HG03460 (cell line): ENCODE data around the gene ATP13A3.

ENCODE experiments used
- ATAC-seq: cut with Tn5 transposase; IDR thresholded peaks from one replicate; pipeline ENCODE4 v1.9.1; 2021; ENCODE audit not compliant: unreplicated experiment

The ATP13A3 gene

DNA sequence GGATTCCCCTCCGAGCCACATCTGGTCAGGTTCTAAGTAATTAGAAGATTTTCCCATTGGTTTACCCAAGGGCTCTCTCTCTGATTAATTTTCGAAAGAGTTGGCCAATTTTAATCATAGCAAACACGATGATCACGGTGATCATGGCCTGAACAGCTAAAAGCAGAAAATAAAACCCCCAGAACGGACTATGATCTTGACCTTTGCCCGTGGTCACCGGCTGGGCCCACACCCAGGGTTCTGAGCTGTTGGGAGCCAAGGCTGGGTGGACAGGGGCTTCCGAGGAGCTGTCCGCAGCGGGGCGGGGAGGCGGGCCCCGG is 90.3 kb downstream of the ATP13A3 start:
- no peak for ATAC-seq

GRCh38 chr3:194395778-194396538 is 90.8 kb downstream of the ATP13A3 start:
- no peak for ATAC-seq

DNA sequence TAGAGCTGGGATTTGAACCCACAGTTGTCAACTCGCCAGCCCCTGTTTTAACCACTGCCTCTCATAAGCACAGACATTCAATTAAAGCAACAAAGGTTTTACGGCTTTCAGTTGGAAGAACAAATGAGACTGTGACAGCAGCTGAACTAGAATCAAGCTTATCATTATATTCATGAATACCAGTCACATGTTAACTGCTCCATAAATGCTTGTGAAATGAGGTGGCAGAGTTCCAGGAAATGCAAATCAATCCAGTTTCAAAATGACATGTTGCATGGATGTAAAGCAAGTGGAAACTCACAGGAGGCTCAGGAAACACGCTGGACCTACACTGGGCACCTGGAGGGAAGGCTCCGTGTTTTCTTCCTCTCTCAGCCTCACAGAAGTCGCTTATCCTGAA is 91.6 kb downstream of the ATP13A3 start:
- ATAC-seq: no peak

DNA sequence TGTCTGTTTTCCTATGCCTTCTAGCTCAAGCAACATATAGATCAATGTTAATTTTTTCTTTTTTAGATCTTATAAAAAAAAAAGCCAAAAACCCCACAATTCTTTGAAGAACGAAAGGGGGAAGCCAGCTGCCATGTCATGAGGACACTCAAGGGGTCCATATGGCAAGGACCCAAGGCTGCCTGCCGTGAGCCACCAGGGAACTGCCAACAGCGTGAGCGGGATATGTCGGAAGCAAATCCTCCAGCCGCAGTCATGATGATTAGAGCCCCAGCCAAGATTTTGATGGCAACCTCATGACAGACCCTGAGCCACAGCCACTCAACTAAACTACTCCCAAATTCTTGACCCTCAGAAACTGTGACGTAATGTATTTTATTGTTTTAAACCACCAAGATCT is 94.2 kb downstream of the ATP13A3 start:
- no peak for ATAC-seq

GRCh38 chr3:194390835-194391234 is 96.0 kb downstream of the ATP13A3 start:
- no peak for ATAC-seq

- ATAC-seq: no peak
Observed at GRCh38 chr3:194389269-194389668, 97.5 kb downstream of the ATP13A3 start.

DNA sequence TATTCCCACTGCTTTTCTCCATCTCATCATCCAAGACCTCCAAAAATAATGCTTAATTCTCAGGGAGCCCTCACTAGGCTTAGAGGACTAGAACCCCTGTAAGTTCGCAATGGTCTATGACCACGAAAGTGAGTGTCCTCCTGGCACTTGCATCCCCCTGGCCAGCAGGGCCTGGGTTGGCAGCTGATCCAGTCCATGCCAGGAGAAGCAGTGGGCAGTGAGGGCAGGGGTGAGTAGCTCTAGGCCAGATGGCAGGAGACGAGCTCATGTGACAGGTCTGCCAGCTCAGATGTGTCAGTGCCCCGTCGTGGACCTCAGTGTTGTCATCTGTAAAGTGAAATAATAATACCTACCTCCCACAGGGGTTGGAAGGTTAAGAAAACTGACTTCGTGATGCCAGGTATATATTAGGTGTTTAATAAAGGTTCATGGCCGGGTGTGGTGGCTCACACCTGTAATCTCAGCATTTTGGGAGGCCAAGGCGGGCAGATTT is 98.8 kb downstream of the ATP13A3 start:
- ATAC-seq: no peak

DNA sequence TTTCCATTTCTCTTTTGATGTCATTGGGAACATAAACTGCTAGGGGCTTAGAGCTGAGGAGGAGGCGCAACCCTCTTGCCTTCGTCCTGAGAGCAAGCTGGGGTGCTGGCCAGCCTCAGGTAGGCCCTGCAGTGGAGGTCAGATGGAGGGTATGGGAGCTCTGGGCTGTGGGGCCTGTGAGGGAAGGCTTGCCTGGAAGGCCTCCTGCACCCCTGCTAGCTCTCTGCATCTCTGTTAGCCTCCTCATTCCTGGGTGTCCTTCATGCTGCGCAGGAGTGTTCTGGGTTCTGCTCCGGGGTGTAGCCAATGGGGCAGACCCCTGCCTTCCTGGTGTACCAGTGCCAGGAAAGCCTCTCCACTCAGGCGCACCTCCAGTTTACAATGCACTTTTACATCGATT is 99.5 kb downstream of the ATP13A3 start:
- ATAC-seq: no peak

DNA sequence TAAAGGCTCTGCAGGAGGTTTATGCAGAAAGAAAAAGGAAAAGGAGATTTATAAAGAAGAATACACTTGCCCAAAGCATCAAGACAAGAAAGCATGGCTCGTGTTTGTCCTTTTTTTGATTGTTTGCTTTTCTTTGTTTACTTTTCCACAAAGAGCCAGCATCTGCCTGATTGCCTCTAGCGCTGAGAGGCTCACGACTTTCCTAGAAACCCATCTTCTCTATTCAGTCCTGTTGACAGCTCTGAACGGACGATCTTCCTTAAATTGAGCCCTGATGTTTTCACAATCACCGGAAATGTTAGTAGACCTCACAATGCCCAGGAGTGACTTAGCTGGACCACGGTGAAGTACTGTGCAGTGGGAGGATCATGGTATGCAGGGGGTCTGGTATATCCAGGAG is 100.2 kb downstream of the ATP13A3 start:
- ATAC-seq: no peak

GRCh38 chr3:194386066-194386465 is 100.7 kb downstream of the ATP13A3 start:
- ATAC-seq: no peak

DNA sequence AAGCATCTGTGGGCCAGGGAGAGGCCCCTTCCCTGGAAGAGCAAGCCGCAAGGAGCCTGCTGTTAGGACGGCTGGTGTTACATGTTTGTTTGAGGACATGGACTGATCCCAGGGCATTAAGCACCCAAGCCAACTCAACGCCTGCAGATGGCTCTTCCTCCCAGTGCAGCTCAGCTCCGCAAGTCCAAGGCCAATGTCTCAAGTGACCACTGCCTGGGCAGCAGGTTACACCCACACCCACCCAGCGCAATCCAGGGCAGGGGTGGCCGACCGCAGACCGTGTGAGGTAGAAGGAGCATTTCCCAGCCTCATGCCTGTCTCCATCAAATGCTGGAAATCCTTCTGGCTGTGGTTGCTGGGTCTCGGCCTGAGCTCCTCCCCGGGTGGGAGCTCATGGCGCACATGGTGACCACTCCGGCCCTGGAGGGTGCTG is 102.2 kb downstream of the ATP13A3 start:
- no peak for ATAC-seq

GRCh38 chr3:194384156-194384555 is 102.6 kb downstream of the ATP13A3 start:
- no peak for ATAC-seq

- ATAC-seq: no peak
Observed at GRCh38 chr3:194383276-194383940, 103.4 kb downstream of the ATP13A3 start.

DNA sequence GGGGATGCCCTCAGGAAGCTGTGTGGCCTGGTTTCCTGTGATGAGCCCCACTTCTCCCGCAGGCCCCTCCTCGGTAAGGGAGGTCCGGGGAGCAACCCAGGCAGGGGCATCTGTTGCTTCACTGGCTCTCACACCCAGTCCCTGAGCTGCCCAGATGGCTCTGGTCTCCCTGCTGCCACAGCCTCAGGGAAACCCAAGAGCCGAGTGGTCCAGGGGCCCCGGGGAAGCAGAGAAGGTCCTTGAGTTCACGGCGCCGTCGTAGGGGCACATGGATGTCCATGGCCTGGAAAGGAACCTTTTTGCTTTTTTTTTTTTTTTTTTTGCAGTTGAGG is 103.9 kb downstream of the ATP13A3 start:
- no peak for ATAC-seq

- ATAC-seq: no peak
Observed at GRCh38 chr3:194382196-194382891, 104.5 kb downstream of the ATP13A3 start.

GRCh38 chr3:194381460-194381875 is 105.3 kb downstream of the ATP13A3 start:
- no peak for ATAC-seq

DNA sequence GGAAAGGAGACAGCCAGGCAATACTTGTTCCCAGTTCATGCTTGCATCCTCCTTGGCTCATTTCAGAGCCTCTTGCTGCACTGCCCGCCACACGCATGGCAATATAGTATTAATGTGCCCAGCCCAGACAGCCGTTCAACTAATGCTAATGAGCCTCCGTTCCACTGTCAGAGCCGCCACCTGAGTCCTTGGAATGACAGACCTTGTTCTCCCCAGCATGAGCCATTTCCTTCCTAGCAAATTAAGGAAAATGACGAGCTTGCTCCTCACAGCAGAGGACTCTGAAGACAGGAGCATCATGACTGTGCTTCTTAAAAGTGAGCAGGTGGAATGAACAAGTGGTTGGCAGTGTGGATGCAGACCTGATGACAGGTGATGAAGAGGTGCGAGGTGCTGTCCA is 106.5 kb downstream of the ATP13A3 start:
- no peak for ATAC-seq

DNA sequence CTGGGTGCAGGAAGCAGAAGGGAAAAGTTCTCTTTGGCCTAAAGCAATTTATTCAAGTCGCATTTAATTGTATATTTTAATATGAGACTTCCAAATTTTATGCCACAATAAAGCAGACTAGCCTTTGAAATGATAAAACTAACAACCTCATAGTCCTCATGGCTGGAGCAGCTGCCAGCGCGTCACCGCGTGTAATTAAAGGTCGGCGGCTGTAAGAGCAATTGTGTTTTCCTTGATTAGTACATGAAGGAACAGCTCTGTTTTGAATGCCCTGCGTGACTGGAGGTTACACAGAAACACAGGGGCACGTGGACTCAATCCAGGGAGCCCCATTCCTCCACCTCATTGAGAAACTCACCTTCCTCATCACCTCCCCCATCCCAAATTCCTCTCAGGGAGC is 107.2 kb downstream of the ATP13A3 start:
- ATAC-seq: no peak

DNA sequence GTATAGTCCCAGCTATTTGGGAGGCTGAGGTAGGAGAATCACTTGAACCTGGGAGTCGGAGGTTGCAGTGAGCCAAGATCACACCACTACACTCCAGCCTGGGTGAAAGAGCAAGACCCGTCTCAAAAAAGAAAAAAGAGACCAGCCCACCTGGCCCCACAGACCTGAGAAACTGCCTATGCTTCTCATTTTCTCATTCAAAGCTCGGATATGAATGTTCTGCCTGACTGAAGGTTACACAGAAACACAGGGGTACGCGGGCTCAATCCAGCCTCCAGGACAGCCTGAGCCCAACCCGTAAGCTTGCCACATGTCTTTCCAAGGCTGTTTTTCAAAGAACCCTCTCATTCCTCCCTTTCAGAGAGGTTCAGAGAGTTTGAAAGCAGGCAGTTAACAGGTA is 107.6 kb downstream of the ATP13A3 start:
- ATAC-seq: no peak

DNA sequence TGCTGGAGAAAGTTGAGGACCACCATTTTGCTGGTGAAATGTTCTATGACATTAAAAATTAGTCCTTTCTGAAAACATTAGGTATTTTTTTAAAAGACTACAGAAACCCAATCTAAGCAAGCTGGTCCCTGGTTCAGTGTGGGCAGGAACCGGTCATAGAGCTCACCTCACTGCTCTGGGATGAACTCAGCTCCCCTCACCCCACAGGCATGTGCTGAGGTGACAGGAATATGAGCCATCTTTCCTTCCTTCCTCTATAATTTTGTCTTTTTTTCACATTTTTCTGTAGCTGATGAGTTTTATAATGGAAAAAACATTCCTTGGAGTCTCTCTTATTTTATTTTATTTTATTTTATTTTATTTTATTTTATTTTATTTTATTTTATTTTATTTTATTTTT is 109.1 kb downstream of the ATP13A3 start:
- ATAC-seq: no peak

- no peak for ATAC-seq
Observed at GRCh38 chr3:194376241-194376560, 110.6 kb downstream of the ATP13A3 start.

DNA sequence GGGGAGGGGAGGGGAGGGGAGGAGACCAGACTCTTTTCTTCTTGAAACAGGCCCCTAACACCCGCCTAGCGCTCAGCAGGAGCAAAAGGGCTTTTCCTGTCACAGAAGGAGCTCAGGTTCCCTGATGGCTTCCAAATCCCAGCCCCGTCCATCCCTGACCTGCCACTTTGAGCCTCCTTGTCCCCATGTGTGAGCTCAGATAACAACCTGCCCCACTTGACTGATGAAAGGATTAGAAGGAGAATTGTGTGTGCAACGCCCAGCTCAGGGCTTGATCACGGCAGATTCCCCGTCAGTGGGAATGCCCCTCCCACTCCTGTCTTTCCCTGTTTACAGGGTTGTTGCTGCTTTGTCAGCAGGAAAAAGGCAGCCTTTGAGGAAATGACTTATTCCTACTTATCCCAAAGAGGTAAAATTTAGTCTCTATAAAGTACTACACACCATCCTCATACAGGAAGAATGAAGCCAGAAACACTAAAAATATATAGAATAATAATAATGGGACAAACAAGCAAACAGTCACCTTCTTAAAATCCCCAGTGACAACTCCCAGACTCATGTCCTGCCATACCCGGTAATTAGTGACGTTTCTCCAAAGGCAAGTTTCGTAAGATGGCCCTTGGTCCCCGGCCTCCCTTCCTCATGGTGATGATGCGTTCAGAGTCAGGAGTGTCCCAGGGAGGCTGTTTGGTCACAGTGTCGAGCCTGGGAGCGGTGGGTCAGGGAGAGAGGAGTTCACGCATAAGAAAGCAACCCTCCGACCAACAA is 111.1 kb downstream of the ATP13A3 start:
- no peak for ATAC-seq
